Activated T-cell treated with anti-CD3 and anti-CD28 coated beads for 1 hour (primary cell): ENCODE results near the gene NLGN4Y.
"Not testable (repeated sequence)": the region's sequence is repeated elsewhere in the genome, so short reads cannot be mapped to it uniquely, and the experiment has no call there.

ENCODE experiments used
- DNase-seq: peaks from one replicate; pipeline ENCODE4 v3.0.0-alpha.2; 2020; ENCODE audit warnings: low read depth

The NLGN4Y gene

GRCh38 chrY:14834103-14835060 is 310.1 kb downstream of the NLGN4Y start:
- DNase-seq: no peak

GRCh38 chrY:14837466-14837865 is 313.1 kb downstream of the NLGN4Y start:
- DNase-seq: no peak

GRCh38 chrY:14850734-14851133 is 326.4 kb downstream of the NLGN4Y start:
- no peak for DNase-seq

- no peak for DNase-seq
These were observed 336.1 kb downstream of the NLGN4Y start for GRCh38 chrY:14860448-14860847.

GRCh38 chrY:14861033-14861432 is 336.7 kb downstream of the NLGN4Y start:
- DNase-seq: not testable (repeated sequence)

GRCh38 chrY:14871971-14872370 is 347.6 kb downstream of the NLGN4Y start:
- no peak for DNase-seq
